NK-92 treated with Interleukin-12 subunit alpha and Interleukin-12 subunit beta, amount 100 ng/mL, for 24 hours (cell line): Measurements from ENCODE around the gene ANKRD36B.
"Not testable (repeated sequence)": the region's sequence is repeated elsewhere in the genome, so short reads cannot be mapped to it uniquely, and the experiment has no call there.

Experiments
- DNase-seq: peaks from one replicate; lab custom pipeline; 2025; lab: John Stamatoyannopoulos, UW

The ANKRD36B gene

DNA sequence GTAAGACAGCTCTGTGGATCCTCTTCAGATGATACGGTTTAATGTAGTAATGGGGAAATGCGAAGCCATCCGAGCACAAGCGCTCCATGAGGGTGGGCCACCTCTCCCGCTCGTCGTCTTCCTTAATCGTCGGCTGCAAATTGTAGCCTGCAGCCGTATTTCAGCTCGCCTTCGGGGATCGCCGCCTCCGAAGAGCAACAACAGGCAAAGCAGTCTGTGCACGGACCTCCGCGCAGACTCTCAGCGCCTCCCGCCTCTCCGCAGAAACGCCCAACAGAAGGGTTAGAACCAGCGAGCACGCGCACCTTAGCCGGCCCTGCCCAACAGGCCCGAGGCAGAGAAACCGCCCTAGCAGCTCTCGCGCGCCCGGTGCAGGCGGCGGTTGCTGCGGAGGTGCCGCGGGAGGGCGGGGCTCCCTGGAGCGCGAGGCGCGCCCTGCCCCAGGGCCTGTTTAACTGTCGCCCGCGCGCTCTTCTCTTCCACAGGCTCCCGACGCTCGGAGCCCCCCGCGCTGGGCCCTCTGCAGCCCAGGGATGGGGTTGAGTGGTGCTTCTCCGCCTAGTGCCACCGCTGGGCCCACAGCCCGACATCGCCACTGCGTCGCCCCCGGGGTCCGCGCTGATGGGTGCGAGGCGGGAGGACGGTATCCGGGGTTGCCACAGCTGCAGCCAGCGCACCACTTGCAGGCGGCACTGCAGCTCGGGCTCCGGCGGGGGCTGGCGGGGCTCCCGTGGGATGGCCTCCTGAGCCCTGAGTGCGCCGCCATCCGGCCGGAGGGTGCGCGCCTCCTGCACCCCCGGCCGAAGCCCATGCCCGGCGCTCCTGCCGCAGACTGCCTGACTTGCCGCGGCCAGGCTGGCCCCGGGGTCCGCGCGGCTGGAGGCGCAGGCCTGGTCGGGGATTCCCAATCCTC, at the start of gene ANKRD36B:
Gene ANKRD36B (minus strand): TSS at position 280 of the 913 bp plus-strand sequence. CDS start 192 bp downstream, at position 88.
- DNase-seq = not testable (repeated sequence)

- DNase-seq = not testable (repeated sequence)
These were observed 36.4 kb upstream of the ANKRD36B start for GRCh38 chr2:97626049-97626430.

- not testable (repeated sequence) for DNase-seq
These were observed 35.8 kb upstream of the ANKRD36B start for GRCh38 chr2:97625354-97626048.

DNA sequence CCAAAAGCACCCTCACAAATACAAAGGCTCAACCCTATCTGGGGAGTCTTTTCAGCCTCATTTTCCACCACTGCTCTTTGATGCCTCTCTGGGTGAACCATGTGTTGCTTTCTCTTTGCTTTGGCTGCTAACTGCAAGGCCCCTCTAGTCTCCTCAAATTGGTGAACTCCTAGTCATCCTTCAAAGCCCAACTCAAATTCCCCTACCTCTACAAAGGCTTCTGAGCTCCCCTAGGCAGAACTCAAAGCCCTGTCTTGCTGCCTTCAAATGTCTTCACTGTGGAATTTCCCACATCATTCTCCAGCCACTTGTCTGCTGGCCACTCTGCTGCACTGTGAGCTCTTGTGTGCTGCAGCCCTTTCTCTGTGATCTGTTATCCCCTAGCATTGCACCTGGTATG, 33.3 kb upstream of the ANKRD36B start:
- not testable (repeated sequence) for DNase-seq

DNA sequence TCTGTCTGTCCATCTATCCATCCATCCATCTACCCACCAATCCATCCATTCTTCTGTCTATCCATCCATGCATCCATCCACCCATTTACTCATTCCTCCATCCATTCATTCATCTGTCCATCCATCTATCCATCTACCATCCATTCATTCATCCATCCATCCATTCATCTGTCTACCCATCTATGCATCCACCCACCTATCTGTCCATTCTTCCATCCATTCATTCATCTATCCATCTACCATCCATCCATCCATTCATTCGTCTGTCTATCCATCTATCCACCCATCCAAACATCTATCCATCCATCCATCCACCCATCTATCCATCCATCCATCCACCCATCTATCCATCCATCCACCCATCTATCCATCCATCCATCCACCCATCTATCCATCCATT, 30.8 kb upstream of the ANKRD36B start:
- not testable (repeated sequence) for DNase-seq

DNA sequence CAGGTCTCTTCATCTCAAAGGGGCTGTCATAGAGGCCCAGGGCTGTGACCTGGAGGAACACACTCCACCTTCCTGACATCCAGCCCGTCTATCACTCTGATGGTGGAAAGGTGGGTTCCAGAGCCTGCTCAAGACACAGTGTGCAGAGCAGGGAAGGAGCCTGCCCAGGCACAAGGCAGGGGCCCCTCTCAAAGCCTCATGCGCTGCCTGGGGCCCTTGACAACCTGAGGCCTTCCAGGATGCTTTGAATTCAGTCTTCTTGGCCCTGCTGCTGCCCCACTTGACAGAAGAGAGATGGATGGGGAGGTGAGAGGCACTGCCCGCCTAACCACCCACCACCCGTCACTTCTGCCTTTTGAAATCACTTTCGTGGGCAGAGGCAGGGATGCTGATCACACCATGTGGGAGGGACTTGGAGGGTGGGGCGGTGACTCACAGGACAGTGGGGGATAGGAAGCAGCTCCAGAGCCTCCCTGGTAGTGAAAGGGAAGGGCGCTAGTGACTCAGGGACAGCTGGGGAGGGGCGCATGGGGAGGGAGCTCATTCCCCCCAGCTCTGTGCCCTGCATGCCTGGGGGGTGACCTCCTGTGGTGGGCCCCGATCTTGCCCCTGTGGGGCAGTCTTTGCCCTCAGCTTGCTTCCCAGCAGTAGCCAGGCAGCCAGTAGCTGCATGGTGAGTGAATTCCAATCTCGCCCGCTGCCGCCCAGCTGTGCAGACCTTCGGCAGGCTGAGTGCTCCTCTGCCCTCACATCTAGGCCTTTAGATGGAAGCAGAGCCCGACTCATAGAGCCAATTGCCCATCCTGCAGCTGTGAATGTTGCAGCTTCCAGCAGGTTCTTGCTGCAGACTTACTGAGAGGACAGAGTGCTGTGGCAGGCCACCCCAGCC, 29.5 kb upstream of the ANKRD36B start:
- not testable (repeated sequence) for DNase-seq

DNA sequence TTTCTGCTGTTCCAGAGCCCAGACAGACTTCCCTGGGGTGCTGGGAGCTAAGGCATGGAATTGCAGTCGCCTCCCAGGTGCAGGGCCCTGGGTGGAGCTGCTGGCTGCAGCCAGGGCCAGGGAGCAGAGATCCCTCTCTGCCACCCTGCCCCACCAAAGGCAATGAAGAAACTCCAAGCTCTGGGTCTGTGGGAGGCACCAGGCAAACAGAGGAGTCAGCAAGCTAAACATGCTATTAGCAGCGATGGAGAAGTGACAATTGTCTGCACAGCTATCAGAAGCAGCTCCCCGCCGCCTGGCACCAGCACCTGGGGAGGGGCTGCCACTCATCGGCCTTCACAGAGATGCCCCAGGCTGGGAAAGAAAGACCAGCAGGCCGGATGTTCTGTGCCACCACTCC, 28.2 kb upstream of the ANKRD36B start:
- DNase-seq = no peak

DNA sequence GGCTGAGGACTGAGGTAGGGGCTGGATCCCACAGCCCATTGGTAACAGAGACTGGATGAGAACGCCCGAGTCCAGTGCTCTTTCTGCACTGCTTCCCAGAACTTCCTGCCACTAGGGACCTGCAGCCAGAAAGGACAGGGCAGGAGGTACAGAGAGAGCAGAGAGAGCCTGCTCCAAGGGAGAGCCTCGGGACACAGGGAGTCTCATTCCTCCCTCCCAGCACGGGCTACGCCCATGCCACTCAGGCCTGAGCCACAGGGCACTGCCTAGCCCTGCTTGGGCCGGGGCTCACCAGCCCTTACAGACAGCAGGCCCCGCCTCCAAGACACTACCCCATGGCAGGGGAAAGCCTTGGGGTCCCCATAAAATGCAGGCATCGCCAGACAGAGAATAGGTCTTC, 26.1 kb upstream of the ANKRD36B start:
- DNase-seq = not testable (repeated sequence)

DNA sequence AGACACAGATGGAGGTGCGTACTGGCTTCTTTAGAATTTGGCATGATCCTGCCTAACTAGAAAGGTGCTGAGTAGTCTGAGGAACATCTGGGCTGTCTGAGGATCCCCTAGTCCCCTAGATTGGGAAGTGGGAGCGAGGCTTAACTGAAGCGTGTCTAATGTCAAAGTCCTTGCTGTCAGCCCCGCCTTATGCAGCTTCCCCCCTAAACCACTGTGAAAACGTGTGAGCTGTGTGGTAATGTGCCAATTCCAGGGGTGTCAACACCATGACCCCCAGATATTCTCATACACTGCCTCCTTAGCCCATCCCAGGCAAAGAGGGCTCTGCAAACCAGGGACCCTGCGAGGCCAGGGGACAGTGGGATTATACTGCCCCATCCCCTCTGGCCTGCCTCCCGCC, 22.2 kb upstream of the ANKRD36B start:
- not testable (repeated sequence) for DNase-seq

- DNase-seq = not testable (repeated sequence)
These were observed 19.1 kb upstream of the ANKRD36B start for GRCh38 chr2:97608745-97609144.

- not testable (repeated sequence) for DNase-seq
These were observed 16.1 kb upstream of the ANKRD36B start for GRCh38 chr2:97605524-97606339.

DNA sequence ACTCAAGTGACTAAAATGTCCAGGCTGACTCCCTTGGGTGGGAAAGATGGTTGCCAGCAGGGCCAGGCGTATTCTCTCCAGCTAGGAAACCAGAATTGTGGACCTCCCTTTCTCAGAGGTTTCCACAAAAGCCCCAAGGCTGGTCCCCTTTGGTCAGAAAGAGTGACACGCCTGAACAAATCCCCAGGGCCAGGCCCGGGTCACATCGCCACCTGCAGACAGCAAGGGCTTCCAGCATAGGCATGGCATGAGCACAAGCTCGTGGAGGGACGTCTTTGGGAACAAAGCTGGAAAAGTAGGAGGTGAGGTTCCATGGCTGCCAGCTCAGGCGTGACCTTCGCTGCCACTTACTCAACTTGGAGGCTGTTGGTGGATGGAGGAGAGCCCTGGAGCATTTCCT, 15.4 kb upstream of the ANKRD36B start:
- not testable (repeated sequence) for DNase-seq

- DNase-seq = not testable (repeated sequence)
These were observed 11.9 kb upstream of the ANKRD36B start for GRCh38 chr2:97601537-97601936.

DNA sequence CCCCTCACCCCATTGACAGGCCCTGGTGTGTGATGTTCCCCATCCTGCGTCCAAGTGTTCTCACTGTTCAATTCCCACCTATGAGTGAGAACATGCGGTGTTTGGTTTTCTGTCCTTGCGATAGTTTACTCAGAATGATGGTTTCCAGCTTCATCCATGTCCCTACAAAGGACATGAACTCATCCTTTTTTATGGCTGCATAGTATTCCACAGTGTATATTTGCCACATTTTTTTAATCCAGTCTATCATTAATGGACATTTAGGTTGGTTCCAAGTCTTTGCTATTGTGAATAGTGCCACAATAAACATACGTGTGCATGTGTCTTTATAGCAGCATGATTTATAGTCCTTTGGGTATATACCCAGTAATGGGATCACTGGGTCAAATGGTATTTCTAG, 6.5 kb upstream of the ANKRD36B start:
- DNase-seq = not testable (repeated sequence)

GRCh38 chr2:97593520-97593919, 3.8 kb upstream of the ANKRD36B start:
- DNase-seq = not testable (repeated sequence)

GRCh38 chr2:97590515-97591394, 1.1 kb upstream of the ANKRD36B start:
- not testable (repeated sequence) for DNase-seq

DNA sequence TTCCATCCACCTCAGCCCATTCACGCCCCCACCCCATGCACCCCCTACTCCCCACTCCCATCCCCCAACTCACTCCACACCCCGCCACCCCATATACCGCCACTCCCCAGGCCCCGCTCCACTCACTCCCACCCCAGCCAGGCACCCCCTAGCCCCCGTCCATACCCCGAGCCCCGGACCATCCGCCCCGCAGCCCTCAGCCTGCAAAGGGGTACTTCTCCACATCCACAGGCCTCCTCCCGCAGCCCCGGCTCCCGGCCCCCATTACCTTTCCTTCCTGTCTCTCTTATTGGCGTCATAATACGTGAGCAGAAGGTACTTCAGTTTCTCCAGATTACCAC, 450 bp downstream of the ANKRD36B start:
- not testable (repeated sequence) for DNase-seq

GRCh38 chr2:97565674-97566073, 24.0 kb downstream of the ANKRD36B start:
- DNase-seq = not testable (repeated sequence)

DNA sequence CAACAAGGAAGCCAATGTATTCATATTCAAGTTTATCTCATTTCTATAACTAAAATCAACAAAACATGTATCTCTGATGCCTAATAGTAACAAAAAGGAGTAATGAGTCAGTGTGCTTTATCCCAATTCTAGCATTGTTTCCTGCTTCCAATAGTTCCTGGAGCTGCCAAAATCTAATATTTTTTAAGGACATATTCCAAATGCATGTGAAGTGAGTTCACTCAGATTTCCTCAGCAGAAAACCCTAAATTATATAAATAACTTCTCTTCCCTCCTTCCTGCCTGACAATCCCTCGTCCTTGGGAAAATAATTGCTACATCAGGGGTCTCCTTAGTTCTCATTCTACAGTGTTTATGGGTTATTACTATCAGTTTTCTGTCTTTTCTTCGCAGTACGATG, 37.3 kb downstream of the ANKRD36B start:
- not testable (repeated sequence) for DNase-seq

GRCh38 chr2:97550498-97550897, 39.2 kb downstream of the ANKRD36B start:
- not testable (repeated sequence) for DNase-seq
